ENCODE data around the gene ZFAND4.
"Not testable (repeated sequence)": the region's sequence is repeated elsewhere in the genome, so short reads cannot be mapped to it uniquely, and the experiment has no call there.

GRCh38 chr10:45600337-45601253 lies 72.0 kb downstream of the ZFAND4 start:
- not testable (repeated sequence) for TF ChIP-seq CTCF, POLR2A (IDR thresholded peaks at IDR 0.05)

Measured in testis (tissue), 2 donors.